GM19239 (cell line): Measurements from ENCODE around the gene PRKCZ.
A peak's percentile ranks its signal among the peaks of the same experiment; 100 is the strongest.
"Not testable (repeated sequence)": the region's sequence is repeated elsewhere in the genome, so short reads cannot be mapped to it uniquely, and the experiment has no call there.

Source experiments
- DNase-seq: peaks from one replicate; pipeline ENCODE4 v3.0.0; 2011; ENCODE audit warnings: low spot score; ENCODE audit not compliant: insufficient read length
- FAIRE-seq: peaks from 2 replicates; lab custom pipeline; 2011; peaks lifted over from hg19 to GRCh38; lab: Jason Lieb, UNC

Gene PRKCZ

DNA sequence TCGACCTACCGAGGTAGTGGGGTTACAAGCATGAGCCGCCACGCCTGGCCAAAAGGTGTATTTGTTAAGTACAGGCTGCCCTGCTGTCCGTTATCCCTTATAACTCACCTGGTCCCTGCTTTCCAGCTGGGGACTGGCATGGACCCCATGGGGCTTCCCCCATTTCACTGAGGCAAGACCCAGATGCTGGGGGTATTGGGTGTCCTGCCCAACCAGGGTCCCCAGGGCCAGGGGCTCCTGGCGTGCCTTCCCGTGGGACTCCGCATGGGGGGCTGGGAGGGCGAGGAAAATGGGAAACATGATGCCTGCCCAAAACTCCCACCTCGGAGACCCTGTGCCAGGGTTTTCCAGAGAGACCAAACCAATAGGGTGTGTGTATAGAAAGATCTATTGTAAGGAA, 79.9 kb downstream of the PRKCZ start:
- FAIRE-seq (no peak), DNase-seq (no peak)

DNA sequence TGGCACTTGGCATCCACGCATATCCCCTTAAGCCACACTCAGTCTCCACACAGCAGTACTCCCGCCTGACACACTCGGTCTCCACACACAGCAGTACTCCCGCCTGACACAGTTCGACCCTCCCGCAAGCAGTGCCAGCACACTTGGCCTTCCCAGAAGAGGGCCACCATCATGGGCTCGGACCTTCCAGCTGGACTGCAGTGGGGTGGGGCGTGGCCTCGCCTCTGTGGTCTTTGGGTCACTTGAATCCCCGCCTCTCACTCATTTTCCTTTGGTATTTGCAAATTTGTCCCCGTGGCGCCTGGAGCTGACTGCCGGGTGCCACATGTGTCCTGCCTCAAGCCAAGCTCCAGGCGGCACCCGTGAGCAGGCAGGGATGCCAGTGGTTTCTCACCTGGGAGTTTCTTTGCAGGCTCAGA, 80.7 kb downstream of the PRKCZ start:
- DNase-seq: no peak
- FAIRE-seq: no peak

DNA sequence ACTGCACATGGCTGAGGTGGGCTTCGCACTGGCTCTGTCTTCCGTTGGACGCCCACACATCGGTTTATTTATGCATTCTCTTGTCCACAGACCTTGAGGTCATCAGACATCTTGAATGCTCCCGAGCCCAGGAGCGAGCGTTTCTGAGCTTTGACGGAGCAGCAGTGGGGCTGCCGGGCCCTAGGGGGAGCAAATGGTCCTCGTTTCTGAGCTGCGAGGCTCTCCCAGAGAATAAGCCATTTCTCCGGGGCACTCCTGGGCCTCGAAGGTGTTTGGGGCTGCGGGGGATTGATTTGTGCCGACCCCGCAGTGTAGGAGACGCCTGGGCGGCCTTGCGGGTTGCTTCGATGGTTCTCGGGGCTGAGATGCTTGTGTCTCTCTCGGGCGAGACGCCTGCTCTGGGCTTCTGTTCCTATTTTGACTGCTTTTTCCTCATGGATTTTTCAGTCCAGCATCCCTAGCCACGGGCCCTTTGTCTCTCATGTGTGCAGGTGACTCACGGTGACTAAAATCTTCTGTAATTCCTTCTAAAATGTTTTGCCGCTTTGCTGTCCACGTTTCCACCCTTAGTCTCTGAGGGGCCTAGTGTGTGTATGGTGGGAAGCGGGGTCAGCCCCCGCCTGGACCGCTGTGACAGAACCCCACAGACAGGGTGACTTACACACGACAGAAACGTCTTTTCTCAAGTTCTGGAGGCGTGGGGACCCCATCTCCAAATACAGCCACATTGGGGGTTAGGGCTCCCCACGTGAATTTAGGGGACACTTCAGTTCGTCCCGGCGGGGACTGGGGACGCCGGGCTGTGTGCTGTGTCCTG, 82.2 kb downstream of the PRKCZ start:
- no peak for DNase-seq
- no peak for FAIRE-seq

DNA sequence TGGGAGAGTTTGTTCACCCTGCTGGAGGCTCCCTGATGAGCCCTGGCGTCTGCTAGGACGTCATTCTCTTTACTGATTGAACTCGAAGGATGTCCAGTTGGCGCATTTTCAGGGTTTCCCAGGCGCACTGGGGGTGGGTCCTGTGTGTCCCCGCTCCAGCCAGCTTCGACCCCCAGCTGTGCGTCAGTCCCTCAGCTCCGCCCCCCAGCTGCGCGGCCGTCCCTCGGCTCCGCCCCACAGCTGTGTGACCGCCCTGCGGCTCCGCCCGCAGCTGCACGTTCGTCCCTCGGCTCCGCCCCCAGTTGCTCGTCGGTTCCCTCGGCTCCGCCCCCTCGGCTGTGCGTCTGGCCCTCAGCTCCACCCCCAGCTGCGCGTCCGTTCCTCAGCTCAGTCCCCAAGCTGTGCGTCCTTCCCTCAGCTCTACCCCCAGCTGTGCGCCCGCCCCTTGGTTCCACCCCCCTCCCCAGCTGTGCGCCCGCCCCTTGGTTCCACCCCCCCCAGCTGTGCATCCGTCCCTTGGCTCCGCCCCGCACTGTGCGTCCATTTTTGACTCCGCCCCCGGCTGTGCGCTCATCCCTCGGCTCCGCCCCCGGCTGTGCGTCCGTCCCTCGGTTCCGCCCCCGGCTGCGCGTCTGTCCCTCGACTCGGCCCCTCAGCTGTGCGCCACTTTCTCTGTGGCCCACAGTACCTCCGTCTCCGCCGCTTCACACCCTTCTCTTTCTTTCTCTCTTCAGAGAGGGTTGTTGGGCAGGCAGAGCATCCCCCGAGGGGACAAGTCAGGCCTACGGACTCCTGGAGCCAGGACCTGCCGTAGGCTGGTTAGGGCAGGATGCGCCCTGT, 83.0 kb downstream of the PRKCZ start:
- peak; percentile 89 for FAIRE-seq
- DNase-seq: peak; percentile 91

DNA sequence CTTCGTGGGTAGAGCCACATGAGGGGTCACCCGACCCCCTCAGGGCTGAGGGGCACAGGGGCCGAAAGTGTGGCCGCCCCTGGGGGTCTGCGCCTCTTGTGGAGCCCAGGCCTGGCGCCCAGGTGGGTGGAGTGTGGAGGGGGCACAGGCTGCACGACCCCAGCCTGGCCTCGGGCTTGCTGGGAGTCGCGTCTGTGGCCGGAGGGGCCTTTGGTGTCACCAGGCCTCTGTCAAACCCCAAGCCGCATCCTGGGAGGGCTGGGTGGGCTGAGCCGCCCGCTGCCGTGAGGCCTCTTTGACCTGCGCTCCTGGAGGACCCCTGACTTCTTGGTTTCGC, 83.6 kb downstream of the PRKCZ start:
- FAIRE-seq: no peak

DNA sequence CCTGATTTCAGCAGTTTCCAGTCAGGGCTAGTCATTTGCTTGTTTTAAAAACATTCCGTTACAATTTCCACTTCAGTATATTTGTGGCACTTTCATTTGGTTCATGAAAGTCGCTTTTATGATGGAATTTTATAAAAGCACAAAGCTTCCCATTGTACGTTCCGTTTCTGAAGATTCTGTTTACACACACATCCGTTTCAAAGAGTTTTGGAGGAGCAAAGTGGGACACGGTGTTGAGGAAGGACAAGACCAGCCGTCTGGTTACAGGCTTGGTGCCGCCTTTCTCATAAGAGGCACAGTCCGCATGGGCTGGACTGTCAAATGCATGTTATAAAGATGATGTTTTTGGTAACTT, 84.0 kb downstream of the PRKCZ start:
- FAIRE-seq (no peak), DNase-seq (no peak)

More for the DNA sequence above, 83.6 kb downstream of the PRKCZ start:
- no peak for DNase-seq

DNA sequence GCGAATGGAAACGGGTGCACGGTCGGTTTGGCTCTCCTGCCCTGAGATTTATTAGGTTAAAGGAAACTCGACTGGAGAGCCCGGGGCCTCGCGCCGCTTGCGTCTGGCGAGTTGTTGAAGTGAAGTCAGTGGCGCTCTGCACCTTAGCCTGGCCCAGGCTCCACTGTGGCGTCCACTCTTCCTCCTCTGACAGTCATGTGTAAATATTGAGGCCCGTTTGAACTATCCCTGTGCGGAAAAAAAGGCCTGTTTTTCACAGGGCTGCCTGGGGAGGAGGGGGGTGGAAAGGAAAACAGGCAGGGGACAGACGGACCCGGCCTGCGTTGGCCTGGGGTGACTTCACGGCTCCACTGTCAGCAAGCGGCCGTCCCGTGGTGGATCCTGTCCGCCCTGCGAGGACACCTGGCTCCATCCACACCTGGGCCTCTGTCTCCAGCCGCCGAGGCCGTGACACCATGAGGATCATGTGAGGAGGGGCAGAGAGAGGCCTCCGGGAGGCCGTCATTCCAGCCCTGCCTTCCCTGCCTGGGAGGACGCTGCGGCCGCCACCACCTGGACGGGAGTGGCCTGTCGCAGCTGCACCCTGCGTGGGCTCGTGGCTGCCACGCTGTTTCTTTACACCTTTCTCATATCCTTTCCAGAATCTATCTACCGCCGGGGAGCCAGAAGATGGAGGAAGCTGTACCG, 84.6 kb downstream of the PRKCZ start:
- no peak for DNase-seq
- FAIRE-seq: no peak

DNA sequence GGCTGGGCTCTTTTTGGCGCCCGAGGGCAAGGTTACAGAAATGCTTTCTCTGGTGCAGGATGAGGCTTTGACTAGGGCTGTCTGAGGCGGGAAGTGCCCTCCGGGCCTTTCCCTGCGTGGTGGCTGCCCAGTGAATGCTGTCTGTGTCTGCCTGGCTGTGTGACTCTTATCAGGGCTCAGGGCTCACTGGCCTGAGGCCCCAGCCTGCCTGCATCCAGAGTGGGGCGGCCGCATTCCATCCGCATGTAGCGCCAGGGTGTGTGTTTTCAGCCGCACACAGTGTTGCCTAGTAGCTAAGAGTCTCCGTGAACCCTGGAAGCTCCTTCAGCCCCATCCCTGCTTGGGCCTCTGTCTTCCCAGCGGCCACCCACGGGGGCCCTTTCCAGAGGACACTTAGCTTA, 85.2 kb downstream of the PRKCZ start:
- DNase-seq (no peak), FAIRE-seq (no peak)

DNA sequence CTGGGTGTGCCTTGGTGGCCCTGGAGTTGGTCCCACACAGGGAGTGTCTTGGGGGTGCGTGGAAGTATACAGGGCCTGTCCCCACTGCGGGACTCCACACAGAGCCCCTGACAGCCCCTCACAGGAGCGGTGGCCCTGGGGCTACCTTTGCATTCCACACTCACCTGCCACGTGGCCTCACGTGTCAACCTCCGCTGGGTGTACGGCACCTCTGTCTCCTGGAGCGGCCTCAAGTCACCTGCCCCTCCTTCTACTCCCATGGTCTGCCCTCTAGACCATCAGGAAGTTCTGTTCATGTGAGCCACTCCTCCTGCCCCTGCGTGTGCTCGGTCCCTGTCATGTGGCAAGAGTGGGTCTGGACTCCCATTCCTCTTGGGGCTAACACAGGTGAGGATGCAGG, 85.7 kb downstream of the PRKCZ start:
- FAIRE-seq: no peak

DNA sequence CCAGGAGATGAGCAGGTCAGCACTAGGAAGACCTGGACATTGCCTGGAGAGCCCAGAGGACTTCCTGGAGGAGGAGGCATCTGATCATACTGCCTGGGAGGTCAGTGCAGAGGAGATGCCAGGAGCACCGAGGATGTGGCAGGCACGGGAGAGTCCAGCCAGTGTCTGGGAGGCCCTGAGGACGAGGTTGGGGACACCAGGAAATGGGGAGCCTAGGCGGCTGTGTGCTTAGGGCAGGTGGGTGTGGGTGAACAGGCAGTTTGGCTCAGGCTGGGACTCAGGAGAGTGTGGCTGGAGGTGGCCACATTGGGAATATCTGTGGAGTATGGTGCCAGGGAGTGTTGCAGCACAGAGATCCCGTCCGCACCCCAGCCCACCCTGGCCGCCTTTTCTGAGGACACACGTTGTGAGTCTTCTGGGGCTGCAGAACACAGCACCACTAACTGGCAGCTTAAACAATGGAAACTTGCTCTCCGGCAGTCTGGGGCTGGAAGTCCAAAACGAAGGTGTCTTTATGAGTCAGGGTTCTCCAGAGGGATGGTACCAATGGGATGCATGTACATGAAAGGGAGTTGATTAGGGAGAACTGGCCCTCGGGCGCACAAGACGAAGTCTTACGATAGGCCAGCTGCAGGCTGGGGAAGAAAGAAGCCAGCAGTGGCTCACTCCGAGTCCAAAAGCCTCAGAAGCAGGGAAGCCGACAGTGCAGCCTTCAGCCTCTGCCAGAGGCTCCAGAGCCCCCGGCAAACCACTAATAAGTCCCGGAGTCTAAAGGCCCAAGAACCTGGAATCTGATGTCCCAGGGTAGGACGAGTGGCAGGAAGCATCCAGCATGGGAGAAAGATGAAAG, 86.4 kb downstream of the PRKCZ start:
- FAIRE-seq (no peak), DNase-seq (no peak)

More for the DNA sequence above, 85.7 kb downstream of the PRKCZ start:
- DNase-seq: no peak

DNA sequence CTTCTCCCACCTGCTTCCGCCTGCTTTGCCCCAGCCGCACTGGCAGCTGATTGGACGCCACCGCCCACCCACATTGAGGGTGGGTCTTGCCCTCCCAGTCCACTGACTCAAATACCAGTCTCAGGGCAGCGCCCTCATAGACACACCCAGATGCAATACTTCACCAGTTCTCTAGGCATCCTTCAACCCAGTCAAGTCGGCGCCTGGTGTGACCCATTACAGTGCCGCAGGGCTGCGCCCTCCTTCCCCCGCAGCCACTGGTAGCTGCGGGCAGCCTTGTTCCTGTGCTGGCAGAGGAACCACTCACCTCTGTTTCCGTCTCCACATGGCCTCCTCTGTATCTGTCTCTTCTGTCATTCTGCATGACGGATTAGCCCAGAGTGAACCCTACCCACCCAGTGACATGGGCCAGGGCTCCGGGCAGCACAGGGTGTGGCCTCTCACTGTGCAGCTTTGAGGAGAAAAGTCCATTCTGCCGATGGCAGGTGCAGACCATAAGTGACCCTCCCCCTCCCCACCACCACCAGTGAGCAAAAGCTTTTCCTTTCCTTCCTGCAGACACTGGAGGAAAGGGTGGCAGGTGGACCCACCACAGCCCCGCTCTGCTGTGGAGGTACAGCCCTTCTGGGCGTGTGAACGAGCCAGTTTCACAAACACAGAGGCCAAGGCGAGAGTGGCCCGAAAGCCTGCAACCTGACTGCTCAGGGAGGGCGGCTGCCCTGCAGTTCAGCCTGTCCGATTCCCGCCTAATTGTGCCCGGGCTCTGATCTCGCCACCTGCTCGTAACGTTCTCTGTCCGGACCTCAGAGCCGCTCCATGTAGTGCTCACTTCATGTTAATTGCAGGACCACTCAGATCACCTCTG, 87.3 kb downstream of the PRKCZ start:
- FAIRE-seq (no peak), DNase-seq (no peak)

DNA sequence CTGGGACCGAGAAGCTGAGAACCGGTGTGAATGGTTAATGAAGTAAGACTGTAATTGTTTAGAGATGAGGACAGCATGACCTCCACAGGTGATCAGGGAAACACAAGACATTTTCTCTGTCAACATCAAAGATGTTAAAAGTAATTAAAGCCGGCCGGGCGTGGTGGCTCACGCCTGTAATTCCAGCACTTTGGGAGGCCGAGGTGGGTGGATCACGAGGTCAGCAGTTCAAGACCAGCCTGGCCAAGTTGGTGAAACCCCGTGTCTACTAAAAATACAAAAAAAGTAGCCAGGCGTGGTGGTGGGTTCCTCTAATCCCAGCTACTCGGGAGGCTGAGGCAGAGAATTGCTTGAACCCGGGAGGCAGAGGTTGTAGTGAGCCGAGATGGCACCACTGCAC, 88.9 kb downstream of the PRKCZ start:
- DNase-seq, FAIRE-seq: not testable (repeated sequence)

DNA sequence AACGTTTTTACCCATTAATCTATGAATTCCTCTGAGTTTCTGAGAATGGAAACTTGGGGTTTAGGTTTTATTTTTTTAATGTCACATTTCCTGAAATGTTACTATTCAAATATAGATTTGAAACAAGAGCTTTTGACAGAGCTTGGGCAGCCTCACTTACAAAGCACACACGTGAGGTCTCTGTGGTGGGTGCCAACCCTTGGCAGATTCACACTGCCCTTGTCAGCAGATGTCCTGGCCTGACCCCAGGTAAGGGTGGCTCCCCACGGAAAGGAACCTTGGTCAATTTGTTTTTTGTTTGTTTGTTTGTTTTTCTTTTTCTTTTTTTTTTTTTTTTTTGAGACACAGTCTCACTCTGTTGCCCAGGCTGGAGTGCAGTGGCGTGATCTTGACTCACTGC, 90.8 kb downstream of the PRKCZ start:
- no peak for FAIRE-seq
- DNase-seq: no peak

DNA sequence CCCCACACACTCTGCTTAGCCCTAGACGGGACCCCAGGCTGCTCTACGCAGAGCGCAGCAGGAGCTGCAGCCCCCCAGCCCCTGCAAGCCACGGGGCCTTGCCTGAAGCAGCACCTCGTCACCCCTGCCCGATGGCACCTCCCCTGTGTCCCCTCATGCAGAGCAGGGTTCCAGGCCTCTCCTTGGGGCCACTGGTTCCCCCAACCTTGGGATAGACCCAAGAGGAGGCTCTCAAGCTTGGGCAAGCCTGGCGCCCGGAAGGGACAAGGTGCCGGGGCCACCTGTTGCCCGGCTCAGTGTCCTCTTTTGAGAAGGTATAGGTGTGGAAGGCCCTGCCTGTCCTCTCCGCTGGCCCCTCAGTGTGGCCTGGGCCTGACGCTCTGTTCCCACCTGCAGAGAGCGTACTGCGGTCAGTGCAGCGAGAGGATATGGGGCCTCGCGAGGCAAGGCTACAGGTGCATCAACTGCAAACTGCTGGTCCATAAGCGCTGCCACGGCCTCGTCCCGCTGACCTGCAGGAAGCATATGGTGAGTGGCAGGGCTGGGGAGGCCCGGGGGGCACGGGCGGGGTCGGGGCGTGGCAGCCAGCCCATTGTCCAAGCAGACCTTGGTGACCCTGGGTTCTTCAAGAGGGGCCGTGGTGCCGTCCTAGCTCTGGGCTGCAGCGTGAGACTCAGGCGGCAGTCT, 93.7 kb downstream of the PRKCZ start:
- FAIRE-seq (no peak), DNase-seq (no peak)

DNA sequence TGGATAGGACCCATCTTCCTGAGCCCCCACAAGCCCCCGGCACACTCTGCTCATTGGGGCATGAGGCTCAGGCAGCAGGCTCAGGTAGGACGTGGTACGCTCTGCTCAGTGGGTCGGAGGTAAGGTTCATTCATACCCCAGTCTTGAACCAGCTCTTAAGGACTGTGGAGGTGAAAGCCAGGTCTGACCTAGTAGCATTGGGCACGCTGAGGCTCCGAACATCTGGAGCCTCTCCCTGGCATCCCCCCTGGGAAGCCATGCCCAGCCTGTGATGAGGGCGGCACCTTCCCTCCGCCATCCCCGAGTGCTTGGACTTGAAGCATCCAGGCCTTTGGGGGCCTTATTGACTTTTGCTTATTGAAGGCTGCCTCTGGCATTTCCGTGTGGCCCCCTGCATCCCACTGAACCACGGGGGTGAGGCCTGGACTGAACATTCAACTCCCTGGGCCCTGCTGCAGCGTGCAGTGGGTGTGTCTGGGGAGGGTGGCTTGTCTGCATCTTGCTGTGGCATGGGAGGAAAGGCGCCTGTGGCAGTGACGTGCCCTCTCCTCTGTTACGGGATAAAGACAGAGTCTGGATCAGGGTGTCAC, 94.4 kb downstream of the PRKCZ start:
- no peak for DNase-seq
- no peak for FAIRE-seq

DNA sequence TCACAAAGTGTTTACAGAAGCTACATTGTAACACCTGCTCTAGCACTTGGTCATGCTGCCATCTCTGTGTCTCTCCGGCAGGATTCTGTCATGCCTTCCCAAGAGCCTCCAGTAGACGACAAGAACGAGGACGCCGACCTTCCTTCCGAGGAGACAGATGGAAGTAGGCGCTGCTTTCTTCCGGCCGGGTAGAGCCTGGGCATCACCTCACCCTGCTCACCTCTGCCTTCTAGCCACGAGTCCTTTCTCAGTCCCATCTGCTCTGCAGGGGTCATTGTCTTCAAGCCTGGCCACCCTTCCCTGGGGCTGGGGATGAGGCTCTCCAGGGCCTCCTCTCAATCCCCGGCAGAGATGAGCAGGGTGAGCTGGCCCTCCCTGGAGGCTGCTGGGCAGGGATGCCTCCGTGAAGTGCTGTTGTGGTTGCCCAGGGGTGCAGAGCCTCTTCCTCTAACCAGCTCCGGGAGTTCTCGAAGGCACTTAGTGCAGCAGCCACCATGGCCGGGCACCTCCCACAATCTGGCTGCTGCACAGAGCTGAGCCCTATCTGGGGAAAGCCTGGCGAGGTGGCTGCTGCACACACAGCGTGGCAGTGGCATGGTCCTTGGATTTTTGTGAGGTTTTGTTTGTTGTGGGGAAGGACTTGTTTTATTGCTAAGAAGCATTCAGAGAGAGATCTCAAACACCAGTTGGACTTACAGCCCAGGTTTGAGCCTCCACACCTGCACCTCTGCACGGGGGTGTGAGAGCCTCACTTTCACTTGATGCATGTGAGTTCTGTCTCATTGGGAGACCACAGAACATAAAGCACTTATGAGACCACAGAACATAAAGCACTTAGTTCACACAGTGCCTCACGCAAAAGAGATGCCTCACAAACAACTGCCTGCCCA, 96.0 kb downstream of the PRKCZ start:
- FAIRE-seq (no peak), DNase-seq (no peak)

DNA sequence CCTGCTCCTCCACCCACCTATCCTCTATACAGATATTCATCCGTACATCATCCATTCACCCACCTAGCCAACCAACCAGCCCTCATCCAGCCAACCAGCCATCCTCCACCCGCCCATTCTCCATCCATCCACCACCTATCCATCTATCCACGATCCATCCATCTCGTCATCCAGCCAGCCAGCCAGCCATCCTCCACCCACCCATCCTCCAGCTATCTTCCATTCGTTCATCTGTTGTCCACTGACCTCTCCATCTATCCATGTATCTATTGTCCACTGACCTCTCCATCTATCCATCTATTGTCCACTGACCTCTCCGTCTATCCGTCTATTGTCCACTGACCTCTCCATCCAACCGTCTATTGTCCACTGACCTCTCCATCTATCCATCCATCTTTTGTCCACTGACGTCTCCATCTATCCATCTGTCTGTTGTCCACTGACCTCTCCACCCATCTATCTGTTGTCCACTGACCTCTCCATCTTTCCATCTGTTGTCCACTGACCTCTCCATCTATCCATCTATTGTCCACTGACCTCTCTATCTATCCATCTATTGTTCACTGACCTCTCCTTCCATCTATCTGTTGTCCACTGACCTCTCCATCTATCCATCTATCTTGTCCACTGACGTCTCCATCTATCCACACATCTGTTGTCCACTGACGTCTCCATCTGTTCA, 96.8 kb downstream of the PRKCZ start:
- FAIRE-seq (no peak), DNase-seq (no peak)
